NCI-H2196 (cell line): Measurements from ENCODE around the gene KCNK1.
"Not testable (repeated sequence)": the region's sequence is repeated elsewhere in the genome, so short reads cannot be mapped to it uniquely, and the experiment has no call there.

Source experiments
- DNase-seq: peaks from one replicate; lab custom pipeline; 2025; ENCODE audit not compliant: unreplicated experiment; lab: John Stamatoyannopoulos, UW

The KCNK1 gene

DNA sequence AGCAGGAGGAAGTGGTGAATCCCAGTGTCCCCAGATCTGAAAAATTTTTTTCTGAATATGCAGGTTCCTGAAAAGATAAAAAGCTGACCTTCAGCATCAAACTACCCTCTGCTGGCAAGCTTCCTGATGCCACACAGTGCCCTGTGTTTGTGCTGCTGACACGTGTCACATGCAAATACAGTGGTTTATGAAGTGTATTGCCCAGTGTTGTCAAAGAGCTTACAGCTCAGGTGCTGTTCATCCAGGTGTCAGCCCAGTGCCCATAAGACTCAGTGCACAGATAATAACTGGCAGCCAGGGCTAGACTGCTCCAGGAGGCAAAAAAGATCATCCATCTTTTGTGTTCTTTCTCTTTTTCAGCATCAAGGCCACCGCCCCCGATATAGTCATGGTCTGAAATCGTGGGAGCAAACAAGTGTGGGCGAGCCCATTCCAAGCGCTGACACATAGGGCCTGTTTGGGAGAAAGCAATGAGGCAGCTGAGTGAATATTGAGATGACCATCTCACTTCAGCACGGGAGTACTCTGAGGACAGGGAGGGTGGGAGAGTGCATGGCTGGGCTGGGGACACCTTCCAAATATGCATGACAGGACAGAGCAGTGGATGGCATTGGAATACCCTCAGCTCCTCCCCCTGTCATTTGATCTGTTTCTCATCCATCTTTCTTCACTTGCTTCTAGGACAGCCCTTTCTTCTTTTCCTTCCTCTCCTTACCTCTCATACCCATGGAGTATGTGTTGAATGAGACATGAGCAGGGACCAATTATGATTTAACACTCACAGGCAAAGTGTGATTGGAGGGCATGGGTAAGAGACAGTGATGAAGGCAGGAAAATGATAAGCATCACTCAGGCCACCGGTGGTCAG, 6.4 kb upstream of the KCNK1 start:
- no peak for DNase-seq

- DNase-seq: no peak
These were observed 4.9 kb upstream of the KCNK1 start for GRCh38 chr1:233608988-233609387.

- DNase-seq: no peak
These were observed 4.0 kb upstream of the KCNK1 start for GRCh38 chr1:233609926-233610325.

- DNase-seq: no peak
These were observed 3.3 kb upstream of the KCNK1 start for GRCh38 chr1:233610628-233611027.

- not testable (repeated sequence) for DNase-seq
These were observed 2.5 kb upstream of the KCNK1 start for GRCh38 chr1:233611363-233611762.

- DNase-seq: no peak
These were observed 352 bp downstream of the KCNK1 start for GRCh38 chr1:233614173-233614742.

DNA sequence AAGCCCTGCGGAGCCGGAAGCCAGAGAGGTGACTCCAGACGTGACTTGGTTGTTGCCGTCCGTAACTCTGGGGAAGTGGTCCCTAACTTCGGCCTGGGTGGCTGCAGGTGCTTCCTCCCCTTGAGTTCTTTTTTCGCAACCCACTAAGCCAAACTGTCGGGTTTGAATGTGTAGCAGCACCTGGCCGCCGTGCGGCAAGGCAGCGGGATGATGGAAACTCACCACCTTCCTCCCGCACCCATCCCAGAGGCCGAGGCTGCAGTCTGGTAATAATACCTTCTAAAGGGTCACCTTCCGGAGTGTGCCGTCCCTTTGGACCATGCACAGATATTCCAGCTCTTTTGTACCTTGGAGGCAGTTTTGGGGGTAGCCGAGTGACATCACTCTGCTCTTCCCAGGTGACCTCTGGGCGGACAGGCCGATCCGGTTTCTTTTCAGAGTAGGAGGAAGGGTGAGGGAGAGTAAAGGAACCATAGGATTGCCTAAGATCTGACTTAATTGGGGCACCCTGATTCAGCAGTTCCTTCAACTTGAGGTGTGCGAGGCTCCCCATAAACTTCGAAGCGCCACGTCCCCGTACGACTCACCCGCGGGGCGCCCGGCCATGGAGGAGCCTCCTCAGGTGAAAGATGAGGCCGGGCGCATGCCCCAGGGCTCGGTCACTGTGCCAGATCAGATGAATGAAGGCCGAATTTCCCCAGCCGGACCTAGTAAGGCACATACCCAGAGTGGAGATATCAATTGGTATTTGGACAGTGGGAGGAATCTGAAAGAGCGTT, 1.0 kb downstream of the KCNK1 start:
- DNase-seq: no peak

DNA sequence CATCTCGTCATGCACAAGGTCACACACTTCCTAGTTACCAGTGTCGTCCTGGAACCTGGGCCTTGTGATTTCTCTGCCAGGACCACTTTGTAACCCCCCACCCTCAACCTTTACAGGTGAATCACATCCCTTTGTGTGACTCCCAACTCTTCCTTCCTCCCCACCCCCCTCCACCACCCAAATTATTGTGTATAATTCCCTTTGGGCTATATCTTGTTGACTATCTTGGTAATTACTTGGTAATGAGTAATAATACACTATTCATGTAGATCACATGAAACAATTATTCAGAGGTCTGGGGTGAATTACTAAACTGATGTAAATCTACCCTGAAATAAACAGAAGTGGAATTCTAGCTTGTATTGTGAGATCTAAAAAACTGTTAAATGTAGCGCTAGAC, 1.7 kb downstream of the KCNK1 start:
- no peak for DNase-seq

- DNase-seq: no peak
These were observed 3.1 kb downstream of the KCNK1 start for GRCh38 chr1:233617025-233617424.

DNA sequence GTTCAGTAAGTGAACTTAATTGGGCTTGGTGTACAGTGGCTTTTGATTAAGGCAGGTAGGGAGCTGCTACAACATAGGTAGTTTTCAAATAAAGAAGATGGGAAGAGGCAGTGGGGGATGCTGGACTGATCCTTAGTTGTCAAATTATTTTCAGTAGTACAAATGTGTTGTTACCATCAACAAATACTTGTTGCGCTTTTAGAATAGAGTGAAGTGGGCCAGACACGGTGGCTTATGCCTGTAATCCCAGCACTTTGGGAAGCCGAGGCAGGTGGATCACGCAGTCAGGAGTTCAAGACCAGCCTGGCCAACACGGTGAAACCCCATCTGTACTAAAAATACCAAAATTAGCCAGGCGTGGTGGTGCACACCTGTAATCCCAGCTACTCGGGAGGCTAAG, 5.5 kb downstream of the KCNK1 start:
- DNase-seq: not testable (repeated sequence)

- DNase-seq: no peak
These were observed 6.2 kb downstream of the KCNK1 start for GRCh38 chr1:233620065-233620464.

DNA sequence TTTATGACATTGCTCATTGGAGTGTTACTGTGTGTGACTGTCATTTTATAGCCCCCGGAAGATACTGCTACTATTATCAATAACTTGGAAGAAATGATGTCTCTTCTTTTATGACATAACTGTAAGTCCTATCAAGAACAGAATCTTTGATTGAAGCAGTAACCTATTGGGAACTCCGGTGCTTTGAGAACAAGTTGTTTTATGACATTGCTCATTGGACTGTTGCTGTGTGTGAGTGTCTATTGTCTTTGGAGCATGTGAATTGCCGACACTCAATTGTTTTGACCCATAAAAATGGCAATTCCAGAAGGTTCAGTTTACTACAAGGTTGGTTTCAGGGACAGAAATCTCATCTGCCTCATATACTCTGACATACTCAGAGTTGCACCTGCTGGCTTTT, 8.0 kb downstream of the KCNK1 start:
- DNase-seq: no peak

DNA sequence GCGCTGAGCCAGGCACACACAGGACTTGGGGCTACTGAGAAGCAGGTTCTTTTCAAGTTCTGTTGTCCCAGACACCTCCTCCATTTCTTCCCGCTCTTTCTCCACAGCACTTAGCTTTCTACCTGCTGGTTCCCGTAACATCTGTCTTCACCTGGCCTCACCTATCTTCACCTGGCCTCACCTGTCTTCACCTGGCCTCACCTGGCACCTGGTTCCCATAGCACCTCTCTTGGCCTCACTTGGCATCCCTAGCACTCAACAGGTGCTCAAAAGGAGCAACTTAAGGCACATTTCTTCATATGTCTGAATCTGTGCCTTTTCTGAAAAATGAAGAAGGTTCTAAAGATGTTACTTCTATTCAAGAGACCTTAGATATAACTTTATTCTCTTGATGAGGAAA, 10.4 kb downstream of the KCNK1 start:
- no peak for DNase-seq

DNA sequence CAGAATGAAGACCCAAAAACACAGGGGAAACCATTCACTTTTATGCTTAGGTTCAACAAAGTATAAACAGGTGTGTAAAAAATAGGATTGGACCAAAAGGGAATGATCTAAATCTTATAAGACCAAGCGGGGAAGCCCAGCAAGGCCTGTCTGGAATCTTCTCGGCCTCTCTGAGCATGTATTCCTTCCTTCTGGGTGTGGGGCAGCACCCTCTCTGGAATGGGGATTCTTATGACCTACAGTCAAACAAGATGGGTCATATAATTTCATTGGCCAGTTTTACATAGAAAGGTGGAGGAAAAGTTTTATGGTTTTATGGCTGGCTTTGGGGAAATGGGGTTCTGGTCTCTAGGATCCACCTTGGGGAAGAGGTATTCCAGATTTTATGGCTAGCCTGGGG, 11.2 kb downstream of the KCNK1 start:
- DNase-seq: no peak

- DNase-seq: no peak
These were observed 11.6 kb downstream of the KCNK1 start for GRCh38 chr1:233625510-233625981.

DNA sequence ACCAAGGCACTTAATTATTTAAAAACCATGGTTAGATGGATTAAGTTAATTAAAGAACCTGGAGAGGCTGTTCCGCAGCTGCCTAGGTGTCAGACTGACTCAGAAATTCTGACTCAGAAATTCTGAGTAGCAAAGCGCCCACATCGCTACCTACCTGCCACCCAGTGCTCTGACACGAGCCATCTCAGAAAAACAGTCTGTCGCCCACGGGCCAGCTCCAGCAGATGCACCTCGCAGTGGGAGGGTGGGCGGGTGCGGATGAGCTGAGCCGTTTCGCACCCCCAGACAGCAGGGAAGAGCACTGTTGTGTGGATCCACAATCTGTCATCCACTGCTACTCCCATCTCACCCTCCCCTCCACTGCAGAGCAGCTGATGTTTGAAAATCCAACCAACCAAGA, 13.5 kb downstream of the KCNK1 start:
- DNase-seq: no peak

GRCh38 chr1:233627823-233628222, 13.9 kb downstream of the KCNK1 start:
- no peak for DNase-seq

GRCh38 chr1:233629305-233629935, 15.5 kb downstream of the KCNK1 start:
- DNase-seq: no peak

DNA sequence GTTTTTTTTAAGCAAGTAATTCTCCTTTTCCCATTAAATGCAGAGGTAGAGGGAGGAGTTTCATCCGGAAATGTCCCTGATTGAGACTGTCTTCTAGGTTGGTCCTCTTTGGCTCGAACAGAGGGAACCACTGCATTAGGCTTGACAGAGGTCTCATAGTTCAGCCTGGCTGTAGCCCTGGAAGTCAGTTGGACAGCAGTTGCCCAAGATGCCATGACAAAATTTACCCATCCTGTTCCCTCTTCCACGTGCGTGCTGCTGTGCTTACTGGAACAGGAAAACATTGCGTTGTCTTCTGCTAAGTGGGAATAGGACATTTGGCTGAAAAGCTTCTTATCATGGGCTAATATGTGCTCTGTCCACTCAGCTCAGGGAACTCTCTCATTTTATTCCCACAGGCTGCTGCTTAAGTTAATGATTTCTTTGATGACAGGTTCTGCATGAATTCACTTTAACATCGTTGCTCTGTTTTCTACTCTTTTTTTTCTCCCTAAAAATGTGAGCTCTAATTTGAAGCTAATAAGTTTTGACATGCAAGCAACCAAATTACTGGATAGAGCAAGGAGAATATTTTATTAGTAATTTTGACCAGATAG, 18.0 kb downstream of the KCNK1 start:
- DNase-seq: no peak

DNA sequence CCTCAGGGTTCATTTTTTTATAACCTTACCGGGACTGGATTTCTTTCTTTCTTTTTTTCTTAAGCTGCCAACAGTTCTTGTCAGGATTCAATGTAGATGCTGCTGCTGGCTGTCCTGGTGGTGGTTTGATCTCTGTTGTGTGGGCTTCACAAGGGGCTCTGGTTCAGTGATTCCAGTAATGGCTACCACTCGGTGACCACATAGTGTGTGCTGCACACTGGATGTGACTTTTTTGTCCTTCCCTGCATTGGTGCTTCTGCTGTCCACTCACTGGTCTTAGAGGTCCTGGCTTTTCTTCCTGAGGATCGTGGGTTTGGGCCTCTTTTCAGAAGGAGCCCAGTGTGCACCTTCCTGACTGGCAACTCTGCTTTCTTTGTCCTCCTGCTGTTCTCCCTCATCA, 18.5 kb downstream of the KCNK1 start:
- DNase-seq: no peak
